NK-92 (cell line): ENCODE results near the gene MGAT5B.

Experiments used
- DNase-seq: peaks from one replicate; lab custom pipeline; 2025; ENCODE audit not compliant: unreplicated experiment; lab: John Stamatoyannopoulos, UW

The MGAT5B gene

DNA sequence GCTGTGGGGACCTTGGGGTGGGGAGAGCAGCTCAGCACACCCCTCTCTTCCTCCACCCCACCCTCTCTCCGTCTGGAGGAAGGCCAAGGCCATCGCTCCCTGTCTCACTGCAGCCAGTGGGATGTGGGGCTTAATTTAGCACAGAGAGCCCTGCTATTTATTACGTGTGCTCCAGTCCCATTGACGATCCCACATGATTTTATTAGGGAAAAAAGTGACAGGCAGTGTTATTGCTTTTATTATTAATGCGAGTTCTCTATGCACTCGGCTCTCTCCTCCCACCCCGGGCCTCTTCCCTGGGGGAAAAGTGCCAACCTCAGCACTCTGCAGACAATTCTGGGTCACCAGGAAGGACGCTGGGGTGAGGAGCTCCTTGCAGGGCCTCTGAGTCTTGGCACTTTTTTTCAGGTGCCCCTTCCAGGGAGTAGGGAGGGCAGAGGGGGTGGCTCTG lies 57.3 kb downstream of the MGAT5B start:
- no peak for DNase-seq

DNA sequence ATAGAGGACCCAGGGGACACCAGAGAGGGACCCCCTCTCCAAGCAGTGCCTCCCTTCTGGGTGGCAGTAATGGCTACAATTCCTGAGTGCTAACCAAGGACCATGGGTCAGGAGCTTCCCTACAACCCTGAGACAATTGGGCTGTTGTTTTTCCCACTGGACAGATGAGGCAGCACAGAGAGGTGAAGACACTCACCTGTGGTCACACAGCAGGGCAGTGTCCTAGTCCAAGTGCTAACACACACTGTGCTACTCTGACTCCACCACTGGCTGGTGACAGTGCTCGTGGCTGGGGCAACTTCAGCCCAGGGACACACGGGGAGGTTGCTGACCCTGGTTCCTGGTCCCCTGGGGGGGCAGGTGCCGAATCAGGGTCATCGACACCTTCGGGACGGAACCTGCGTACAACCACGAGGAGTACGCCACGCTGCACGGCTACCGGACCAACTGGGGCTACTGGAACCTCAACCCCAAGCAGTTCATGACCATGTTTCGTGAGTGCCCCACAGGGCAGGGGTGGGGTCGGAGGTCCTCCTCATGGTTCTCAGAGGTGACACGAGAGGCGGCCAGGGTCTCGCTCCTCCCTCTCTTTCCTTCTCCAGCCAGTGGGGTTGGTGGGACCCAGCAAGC lies 58.1 kb downstream of the MGAT5B start:
- DNase-seq: no peak

DNA sequence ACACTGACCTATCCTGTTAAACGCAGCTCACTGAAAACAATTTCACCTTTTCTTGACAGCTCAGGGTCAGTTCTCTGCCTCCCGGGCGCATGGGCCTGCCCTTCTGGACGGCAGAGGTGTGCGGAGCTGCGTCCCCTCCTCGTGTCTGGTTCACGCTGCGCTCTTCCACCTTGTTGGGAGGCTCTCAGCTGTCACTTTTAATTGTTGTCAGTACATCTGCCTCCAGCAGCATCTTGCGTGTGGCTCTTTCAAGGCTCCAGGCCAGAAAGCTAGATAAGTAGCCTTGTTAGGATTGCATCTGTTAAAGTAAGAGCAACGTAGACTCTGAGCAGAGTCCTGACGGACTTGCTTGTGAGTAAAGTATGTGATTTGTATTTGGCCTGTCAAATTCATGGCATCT lies 59.4 kb downstream of the MGAT5B start:
- no peak for DNase-seq

DNA sequence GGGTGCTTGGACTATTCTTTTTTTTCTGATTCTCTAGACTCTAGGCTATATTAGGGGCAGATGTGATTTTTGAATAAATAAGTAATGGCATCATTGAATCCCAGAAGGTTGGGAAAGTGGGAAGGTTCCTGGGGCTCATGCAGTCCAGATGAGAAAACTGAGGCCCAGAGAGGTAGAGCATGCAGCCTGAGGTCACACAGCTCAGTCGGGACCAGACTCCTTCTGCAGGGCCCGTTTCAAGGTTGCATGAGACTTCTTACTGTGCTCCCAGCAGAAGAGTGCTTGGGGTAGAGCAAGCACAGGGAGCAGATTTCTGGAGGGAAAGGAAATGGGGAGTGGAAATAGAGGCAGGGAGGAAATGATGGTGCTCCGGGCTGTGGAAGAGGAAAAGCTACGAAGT lies 59.8 kb downstream of the MGAT5B start:
- no peak for DNase-seq

DNA sequence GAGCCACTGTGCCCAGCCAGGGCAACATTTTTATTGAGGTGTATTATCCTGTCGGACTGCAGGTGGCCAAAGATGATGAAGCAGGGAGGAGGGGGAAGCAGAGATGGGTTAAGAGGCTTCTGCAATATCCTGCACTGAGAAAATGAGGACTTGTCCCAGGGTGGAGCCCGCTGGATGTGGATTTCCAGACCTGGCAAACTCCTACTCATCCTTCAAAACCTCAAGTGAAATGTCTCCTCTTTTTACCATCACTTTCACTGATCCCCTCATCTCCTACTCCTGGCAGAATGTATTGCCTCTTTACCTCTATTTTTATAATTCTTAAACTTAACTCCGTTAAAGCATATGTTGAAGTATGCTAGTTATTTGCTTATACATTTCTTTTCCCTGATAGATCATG lies 60.9 kb downstream of the MGAT5B start:
- DNase-seq: no peak

DNA sequence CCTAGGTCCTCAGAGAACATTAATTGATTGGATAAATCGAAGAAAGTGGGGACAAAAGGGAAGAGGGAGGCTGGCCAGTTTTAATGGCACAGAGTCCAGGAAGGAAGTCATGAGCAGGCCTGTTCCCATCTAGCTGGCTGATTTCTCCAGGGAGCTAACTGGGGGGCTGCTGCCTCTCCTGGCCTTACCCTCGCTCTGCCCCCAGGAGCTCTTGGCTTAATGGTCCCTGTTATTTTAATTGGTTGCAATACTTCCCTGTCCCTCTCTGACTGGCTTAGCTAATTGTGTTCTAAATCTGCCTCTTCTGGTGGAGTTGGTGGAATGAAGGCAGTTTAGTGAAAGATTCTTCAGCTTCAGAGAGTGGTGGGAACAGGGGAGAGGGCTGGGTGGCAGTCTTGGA lies 61.4 kb downstream of the MGAT5B start:
- DNase-seq: no peak

DNA sequence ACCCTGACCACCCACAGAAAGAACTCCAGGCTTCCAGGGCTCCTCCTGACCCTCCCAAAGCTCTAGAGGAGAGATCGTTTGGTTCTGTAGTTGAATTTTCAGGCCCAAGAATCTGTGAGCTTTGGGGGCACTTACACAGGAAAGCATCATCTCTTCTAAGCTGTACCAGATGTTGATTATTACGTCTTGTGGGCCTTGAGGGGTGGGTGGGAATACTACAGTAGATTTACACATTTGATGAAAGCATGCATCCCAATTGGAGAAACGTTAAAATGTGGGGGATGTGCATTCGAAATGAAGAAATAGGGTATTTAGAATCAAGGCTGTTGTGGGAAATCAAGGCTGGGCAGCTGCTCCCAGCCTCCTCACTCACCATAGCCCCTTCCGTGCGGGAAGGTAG lies 61.9 kb downstream of the MGAT5B start:
- no peak for DNase-seq

DNA sequence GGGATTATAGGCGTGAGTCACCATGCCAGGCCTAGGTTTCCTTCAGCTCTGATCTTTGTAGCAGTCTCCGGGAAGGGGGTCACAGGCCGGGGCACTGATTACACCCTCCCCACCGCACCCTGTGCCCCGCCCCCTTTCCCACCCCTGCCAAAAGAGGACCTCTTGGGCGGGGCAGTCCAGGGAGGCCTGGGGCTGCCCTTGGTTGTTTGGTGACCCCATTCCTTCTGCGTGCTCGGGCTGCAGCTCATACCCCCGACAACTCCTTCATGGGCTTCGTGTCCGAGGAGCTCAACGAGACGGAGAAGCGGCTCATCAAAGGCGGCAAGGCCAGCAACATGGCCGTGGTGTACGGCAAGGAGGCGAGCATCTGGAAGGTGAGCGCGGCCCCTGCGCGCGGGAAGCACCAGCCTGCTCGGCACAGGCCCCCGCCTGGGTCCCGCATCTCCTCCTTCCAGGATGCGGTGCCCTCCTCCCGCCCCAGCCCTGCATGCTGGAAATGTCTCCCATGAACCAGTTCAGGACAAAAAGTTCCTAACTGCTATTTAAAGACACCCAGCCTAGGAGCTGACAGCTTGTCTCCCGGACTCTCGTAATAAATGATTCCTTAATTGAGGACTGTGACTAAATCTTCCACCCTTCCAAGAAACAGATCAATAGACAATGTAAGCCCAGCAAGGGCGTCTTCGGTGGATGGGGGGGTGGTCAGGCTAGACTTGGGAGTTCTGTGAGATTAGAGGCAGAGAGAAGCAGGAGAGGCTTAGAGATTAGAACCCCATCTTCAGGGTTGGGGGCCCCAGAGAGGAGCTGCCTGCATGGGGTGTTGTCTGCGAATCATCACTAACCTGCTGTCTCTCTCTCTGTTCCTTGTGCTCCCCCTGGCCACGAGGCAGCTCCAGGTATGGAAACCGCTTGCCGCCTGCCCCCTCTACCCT lies 64.5 kb downstream of the MGAT5B start:
- no peak for DNase-seq

DNA sequence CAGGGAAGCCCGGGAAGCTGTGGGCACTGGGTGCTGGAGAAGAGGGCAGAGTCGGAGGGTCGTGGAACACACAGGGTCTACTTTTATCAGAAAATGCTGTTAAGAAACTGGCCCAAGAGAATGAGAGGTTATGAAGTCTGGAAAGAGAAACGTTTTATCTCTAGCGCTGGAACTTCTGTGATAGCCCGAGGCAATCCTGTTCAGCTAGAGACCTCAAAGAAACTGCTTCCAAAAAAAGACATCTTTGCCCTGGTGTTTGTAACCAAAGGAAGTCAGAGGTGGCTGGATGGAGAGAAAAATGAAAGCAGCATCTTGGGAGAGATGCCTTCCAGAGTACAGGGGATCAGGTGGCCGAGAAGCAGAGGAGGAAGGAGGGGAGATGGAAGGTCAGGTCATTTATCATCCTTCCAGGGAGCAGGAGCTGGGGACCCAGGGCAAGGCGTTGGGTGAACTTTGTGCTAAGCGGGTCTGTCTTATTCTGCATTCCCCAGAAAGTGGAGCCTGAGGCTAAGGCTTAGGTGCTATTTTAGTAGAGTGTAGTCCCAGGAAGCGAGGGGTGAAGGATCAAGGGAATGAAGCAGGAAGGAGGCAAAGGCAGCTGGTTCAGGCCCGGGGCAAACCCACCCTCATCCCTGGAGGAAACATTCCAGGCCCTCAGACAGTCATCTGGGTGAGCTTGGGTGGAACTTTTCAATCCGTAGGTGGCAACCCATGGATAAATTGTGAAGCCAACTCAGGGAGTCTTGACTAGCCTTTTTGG lies 66.5 kb downstream of the MGAT5B start:
- no peak for DNase-seq

DNA sequence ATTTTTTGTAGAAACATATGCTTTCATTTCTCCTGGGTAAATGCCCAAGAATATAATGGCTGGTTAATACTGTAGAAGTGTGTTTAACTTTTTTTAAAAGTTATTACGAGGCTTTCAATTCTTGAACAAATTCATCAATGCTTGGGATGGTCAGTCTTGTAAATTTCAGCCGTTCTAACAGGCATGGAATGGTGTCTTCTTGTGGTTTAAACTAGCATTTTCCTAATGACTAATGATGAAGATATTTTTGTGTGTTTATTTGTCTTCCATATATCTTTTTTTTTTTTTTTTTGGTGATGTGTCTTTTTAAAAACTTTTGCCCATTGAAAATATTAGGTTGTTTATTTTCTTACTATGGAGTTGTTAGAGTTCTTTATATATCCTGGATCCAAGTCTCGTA lies 67.1 kb downstream of the MGAT5B start:
- no peak for DNase-seq

DNA sequence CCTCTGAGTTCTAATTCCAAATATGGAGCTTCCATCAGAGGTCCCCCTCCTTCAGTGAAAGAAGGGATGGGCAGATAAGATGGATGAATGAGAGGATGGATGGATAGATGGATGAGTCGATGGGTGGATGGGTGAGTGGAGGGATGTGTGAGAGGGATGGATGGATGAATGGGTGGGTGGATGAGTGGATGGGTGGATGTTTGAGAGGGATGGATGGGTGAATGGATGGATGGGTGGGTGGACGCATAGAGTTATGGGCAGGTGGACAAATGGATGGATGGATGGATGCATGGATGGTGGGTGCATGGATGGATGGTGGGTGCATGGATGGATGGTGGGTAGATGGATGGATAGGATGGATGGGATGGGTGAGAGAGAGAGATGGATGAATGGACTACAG lies 69.0 kb downstream of the MGAT5B start:
- DNase-seq: no peak

DNA sequence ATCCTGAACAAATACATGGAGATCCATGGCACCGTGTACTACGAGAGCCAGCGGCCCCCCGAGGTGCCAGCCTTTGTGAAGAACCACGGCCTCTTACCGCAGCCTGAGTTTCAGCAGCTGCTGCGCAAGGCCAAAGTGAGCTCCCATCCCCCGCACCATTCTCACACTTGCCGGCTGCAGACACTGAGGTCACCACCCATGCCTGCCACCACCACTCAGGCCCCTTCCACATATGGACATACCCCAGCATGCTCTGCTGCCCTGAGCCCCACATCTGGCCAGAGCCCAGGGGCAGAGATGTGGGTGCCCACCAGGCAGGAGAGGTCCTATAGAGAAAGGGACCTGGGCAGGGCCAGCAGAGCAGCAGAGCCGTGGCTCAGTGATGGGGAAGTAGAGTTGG lies 69.8 kb downstream of the MGAT5B start:
- DNase-seq: no peak

DNA sequence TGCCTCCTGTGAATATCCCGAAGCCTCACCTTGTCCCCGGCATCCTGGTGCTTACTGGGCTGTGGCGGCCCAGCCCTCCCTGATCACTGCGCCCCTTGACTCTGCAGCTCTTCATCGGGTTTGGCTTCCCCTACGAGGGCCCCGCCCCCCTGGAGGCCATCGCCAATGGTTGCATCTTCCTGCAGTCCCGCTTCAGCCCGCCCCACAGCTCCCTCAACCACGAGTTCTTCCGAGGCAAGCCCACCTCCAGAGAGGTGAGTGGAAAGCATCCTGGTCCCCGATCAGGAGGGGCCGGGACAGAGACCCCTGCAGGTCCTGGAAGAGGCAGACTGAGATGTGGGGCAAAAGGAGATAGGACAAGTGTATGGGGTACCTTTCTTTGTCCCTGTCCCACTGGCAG lies 72.1 kb downstream of the MGAT5B start:
- no peak for DNase-seq

DNA sequence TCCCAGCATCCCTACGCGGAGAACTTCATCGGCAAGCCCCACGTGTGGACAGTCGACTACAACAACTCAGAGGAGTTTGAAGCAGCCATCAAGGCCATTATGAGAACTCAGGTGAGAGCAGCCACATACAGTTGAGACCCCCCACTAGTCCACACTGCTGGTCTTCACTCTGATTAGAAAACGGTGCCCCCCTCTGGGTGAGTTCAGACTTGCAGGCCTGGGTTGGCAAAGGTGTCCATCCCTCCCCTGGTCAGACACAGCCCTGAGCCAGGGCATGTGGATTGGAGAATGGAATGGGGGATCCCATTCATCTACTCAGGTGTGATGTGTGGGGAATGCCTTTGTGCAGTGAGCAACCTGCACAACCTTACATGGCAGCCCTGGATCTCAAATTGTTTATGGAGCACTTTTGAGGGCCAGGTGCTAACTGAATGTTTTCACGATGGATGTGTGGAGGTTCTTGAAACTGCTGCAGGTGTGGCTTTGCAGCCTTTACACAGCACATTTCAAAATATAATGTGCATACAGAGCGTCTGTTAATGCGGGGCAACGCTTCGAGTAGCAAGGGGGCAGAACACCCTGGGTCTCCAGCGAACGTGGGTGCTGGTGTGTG lies 72.6 kb downstream of the MGAT5B start:
- DNase-seq: no peak

DNA sequence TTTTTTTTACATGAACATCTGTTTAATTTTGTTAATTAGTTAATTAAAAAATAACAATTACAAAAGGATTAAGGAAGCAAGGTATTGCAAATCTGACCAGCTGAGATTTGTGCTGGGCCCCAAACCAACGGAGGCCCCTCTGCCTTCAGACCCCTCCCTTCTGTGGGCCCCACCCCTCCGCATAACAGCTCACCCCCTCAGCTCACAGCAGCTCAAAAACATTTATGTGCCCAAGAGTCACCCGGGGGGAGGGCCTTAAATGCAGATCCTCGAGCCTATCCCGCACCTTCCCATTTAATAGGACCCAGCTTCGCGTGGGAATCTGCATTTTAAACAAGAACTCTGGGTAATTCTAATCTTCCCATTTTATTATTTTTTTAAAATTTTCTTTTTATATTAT lies 75.0 kb downstream of the MGAT5B start:
- DNase-seq: no peak

DNA sequence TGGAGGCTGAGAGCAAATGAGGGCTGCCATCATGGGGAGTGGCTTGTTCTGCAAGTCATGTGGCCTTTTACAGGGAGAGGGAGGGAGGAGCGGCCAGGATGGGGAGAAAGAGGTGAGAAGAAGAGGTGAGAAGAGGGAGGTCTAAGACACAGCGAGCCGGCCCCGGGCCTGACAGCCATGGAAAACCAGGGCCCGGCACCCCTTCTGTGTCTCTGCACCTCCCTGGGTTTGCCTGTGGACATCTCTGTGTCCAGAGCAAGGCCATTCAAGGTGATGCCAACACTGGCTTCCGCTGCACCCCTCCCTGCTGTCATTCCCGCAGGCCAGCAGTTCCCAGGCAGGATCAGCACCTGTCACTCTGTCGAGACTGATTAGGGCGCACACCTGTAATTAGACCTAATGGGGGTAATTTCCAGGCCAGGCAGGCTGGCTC lies 75.6 kb downstream of the MGAT5B start:
- no peak for DNase-seq

DNA sequence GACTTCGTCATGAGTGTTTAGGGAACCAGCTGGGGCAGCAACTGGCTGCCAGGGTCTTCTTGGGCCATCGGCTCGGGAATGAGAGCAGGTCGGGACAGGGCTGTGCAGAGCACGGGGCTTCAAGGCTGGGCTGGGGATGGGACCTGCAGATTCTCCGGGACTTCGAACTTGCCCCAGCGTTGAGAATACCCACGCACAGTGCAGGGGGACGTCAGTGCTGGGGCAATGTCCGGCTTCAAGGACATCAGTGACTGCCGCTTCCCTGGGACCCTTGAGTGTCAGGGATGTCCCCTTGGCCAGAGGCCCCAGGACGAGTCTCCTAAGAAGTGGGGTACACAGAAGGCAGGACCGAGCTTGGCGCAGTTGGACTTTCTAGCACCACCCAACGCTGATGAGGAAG lies 76.3 kb downstream of the MGAT5B start:
- DNase-seq: no peak

DNA sequence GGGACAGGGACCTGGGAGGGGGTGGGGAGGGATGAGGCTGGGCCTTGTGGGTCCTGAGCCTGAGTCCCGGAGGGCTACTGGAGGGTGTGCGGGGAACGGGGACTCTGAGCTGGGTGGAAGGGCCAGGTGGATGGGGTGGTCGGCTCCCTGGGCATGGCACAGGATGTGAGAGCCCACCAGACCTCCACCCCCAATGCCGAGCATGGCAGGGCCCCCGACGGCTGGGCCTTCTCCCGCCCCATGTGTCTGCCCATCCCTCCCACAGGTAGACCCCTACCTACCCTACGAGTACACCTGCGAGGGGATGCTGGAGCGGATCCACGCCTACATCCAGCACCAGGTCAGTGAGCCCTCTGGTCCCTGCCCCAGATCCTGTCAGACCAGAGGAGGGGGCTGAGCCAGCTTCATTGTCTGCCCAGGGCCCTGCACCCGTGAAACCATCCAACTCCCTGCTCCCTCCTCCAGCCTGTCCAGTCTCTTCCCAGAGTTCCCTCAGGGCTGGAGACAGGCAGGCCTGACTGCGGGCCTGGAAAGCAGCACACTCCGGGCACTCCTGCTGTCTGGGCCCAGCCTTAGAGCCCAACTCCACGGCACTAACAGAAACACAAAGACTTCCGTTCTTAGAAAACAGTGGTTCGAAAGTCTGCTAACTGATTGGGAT lies 78.0 kb downstream of the MGAT5B start:
- DNase-seq: no peak

DNA sequence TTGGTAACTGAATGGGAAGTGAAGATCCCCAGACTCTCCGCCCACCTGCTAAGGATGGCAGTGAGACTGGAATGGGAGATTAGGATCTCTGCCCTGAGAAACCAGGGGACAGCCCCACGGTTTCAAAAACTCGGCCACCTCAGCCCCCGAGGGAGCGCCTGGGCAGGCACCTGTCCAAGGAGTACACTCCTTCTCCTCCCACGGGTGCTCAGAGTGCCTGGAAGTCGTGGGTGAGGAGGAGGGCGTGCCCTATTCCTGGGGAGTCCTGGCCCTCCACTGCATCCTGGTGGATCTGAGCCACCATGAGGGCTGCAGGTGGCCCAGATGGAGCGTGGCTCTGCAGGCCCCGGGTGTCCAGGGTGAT lies 78.5 kb downstream of the MGAT5B start:
- no peak for DNase-seq

DNA sequence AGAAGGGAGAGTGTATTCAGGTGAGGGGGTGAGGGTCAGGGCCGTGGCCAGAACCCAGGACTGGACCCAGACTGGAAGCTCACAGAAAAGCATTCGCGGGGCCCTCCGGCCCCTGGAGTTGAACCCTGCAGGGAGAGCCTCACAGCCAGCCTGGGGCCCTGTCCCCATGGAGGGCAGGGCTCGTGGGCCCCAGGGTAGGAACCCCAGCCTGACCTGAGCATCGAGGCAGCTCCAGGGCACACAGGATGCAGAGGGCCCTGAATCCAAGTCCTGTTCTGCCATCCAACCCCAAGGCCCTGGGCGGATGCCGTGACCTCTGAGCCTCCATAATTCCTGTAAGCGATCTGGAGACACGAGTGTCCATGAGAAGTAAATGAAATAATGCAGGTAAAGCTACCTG lies 79.1 kb downstream of the MGAT5B start:
- no peak for DNase-seq

DNA sequence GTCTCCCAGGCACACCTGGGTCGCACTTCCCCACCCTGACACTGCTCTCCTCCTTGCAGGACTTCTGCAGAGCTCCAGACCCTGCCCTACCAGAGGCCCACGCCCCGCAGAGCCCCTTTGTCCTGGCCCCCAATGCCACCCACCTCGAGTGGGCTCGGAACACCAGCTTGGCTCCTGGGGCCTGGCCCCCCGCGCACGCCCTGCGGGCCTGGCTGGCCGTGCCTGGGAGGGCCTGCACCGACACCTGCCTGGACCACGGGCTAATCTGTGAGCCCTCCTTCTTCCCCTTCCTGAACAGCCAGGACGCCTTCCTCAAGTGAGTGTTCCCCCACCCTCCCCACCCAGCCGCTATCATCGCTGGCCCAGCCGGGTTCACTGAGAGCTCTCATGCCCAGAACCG lies 79.6 kb downstream of the MGAT5B start:
- no peak for DNase-seq
